H4 (cell line): ENCODE measurements around the gene VPS16. TPM values are rescaled to one million over a fixed set of nuclear protein-coding genes. Genes with fewer than 3 reads are reported as not detected.

Experiments used
- DNase-seq: peaks from one replicate; pipeline ENCODE4 v3.0.0-alpha.2; 2015; ENCODE audit warnings: low spot score
- total RNA-seq: library from RNA; depleted of rRNA; stranded (reverse); fragments of >200 nt; shearing (Covaris generic); gene quantifications from 2 replicates; pipeline ENCODE4 v1.2.3, GENCODE V29; 2014

The VPS16 gene
- total RNA-seq, 1 experiment from 2014 or later: 26.3 TPM

DNA sequence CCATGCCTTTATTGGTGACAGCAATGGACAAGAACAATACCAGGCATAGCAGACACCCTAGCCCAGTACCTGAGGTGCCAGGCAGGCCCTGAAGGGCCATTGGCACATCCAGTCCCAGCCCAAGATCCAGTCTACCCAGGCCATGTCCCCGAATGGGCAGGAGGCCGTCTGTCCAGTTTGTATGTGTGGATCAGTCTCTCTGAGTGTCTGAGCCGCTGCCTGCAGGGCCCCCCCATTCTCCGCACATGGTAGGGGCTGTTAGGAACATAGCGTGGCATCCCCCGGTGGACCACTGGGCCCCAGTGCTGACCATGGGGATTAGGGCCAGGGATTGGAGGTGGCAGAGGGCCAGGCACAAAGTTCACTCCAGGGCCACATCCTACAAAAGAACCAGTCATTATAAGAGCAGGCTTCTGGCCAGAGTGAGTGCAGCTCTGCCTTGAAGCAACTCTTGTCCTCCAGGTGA, 5.2 kb upstream of the VPS16 start:
- DNase-seq: no peak

GRCh38 chr20:2836035-2836434, 4.5 kb upstream of the VPS16 start:
- DNase-seq: no peak

DNA sequence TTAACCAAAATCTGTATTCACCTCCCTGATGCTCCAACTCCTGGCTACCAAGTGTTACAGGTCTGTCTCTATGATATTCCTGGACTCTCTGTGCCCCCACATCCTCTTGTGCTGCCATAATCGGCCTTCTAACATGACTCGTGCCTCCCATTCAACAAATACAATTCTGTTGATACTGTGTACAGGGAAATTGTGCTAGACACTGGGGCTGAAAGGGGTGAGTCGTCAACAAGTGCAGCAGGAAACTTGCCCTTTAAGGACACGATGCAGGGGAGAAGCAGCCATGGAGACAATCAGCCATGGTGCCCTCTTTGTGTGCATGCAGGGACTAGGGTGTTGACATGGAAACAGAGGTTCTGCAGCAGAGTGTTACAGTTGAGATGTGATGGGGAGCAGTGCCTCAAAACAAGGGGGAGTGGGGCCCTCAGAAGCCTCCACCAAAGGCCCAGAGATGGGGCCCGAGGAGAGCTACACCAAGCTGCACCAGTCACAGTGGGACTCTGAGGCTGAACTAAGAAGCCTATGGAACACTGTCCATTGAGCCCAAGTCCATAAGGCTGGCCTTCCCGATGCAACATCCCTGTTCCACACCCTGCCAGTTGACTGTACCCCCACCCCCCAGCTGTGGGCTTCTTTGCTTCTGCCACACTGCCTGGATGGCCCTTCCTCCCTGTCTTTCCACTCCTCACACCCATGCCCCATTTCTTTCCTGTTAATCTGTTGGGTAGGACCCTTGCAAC, 3.2 kb upstream of the VPS16 start:
- no peak for DNase-seq

DNA sequence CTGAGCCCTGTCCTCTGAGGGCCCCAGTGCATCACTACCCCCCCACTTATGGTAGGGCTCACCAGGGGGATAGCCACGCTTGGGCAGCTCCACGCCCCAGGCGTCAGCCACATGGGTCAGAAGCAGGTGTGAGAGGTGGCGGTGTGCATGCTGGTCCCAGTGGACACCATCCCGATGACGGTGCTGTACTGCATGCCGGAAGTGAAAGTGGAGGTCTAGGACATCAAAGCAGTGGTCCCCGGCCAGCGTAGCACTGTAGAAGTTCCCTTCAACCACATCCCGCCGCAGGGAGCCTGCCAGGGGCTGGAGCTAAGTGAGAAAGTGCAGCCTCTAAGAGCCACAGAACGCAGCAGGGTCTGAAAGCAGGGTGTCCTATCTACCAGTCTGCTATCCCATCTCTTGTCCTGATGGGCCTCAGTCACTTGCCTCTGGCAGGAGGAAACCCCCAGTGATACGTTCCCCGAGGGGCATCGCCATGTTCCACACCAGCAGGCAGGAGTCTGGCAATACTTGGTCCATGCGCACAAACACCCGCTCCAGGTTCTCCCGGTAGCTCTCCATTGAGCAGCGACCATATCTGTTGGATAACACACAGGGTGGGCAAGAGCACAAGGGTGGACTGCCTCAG, 2.3 kb upstream of the VPS16 start:
- DNase-seq: no peak

DNA sequence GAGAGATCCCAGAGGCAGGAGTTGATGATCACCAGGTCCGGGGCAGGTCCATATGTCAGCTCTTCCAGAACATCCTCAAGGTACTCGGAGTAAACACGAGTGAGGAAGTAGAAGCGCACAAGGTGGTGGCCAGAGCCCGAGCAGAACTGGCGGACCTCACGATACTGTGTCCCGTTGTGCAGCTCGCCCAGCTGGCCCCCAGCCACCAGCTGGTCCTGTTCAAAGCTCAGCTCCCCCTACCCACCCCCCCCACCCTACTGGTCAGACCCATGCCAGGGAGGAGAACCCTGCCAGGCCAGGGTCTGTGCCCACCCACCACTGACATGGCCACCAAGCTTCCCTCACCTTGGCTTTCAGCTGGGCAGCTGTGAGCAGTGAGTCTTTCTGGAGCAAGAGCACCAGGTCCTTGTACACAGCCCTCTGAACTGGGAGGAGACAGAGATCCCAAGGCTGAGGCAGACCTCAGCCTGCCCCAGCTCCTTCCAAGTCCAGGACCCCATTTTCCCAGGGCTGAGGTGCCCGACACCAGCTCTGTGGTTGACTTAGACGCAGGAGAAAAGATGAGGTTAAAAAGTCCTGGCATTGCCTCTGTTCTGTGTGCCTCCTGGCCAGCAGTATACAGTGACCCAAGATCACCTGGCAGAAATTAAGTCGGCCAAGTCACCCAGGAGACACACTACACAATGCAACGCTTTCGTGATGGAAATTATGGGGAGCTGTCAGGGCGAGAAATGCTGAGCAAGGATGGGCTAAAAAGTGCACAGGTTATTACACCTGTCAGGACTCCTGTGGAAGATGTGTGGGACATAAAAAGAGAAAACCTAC, 1.5 kb upstream of the VPS16 start:
- no peak for DNase-seq

DNA sequence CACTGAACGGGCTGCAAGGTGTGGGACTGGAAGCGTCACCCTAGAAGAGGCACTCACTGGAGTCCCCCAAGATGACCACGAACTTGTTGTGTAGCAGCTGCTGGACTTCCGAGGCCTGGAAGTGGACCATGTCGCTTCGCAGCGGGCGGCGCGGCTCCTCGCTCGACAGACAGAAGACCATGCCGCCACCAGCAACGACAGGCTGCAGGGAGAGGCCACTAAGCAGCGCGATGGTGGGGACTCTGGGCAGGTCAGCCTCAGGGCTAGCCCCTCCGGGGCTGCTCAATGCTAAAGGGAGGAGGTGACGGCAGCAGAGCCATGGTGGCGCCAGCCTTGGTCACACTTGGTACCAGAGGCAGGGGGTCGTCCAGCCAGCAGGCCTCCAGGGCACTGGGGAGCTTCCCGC, 810 bp upstream of the VPS16 start:
- DNase-seq: no peak

GRCh38 chr20:2840967-2841531, 504 bp downstream of the VPS16 start:
- DNase-seq: peak; percentile 31

GRCh38 chr20:2845607-2846006, 5.1 kb downstream of the VPS16 start:
- DNase-seq: no peak

- DNase-seq: no peak
These were observed 6.2 kb downstream of the VPS16 start for GRCh38 chr20:2846698-2847097.

GRCh38 chr20:2847802-2848201, 7.3 kb downstream of the VPS16 start:
- no peak for DNase-seq

DNA sequence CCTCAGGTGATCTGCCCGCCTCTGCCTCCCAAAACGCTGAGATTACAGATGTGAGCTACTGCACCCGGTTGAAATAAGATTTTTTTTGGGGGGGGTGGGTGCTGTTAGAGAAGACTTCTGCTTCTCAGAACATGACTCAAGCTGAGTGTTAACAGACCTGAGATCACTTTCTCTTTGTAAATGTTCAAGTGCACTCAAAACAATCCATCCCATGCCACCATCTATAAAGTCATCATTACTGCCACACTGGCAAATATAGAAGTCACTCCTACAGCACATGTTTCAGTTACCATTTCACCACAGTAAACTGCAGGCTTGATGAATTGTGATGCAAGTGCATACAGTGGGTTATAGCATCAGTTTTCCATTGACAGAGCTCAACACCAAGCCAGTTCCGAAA, 9.0 kb downstream of the VPS16 start:
- DNase-seq: no peak

- DNase-seq: no peak
These were observed 10.5 kb downstream of the VPS16 start for GRCh38 chr20:2851086-2851485.

- no peak for DNase-seq
These were observed 18.0 kb downstream of the VPS16 start for GRCh38 chr20:2858591-2858990.

DNA sequence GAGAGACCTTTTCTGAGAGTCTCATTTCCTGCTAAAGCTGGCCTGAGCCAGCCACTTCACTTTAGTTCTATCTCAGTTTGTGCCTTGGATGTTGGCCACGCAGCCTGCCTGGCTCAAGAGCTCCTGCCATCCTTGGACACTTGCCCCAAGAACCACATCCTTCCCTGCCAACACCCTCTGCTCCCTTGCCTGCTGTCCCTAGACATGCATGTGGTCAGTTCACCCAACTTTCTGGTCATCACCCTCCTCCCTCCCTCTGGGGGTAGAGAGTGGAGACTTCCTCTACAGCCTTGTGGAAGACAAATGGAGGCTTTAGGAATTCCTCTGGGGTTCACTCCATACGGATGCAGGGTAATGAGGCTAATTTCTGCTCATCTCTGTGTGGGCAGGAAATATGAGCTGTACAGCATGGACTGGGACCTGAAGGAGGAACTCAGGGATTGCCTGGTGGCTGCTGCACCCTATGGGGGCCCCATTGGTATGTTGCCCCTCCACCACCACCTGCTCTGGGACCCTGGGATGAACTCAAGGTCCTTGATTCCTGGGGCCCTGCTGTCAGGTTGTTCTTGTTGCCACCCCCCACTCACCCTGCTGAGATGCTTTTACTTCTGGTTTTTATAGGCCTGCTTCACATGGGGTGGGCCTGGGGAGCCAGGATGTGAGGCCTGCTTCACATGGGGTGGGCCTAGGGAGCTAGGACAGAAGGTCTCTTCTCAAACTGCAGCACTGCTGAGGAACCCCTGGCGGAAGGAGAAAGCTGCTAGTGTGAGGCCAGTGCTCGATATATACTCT, 19.0 kb downstream of the VPS16 start:
- no peak for DNase-seq

- DNase-seq: no peak
These were observed 24.1 kb downstream of the VPS16 start for GRCh38 chr20:2864626-2865025.

DNA sequence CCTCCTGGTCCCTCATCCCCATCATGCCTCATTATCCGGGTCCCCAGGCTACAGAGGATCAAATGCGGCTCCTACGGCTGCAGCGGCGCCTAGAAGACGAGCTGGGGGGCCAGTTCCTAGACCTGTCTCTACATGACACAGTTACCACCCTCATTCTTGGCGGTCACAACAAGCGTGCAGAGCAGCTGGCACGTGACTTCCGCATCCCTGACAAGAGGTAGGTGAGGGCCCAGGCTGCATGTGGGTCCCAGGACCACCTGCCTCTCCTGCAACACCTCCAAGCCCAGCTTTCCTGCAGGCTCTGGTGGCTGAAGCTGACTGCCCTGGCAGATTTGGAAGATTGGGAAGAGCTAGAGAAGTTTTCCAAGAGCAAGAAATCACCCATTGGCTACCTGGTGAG, 24.6 kb downstream of the VPS16 start:
- DNase-seq: no peak

GRCh38 chr20:2865630-2866029, 25.1 kb downstream of the VPS16 start:
- no peak for DNase-seq

DNA sequence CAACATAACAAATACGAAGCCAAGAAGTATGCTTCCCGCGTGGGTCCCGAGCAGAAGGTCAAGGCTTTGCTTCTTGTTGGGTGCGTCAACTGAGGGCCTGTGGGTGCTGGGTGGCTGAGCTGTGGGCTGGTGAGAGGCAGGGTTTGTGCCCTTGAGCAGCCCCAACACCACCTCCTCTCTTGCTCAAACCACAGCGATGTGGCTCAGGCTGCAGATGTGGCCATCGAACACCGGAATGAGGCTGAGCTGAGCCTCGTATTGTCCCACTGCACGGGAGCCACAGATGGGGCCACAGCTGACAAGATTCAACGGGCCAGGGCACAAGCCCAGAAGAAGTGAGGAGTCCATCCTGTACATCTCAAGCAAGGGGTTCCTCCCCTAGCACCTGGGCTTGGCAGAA, 25.7 kb downstream of the VPS16 start:
- DNase-seq: no peak

GRCh38 chr20:2867081-2867864, 26.7 kb downstream of the VPS16 start:
- DNase-seq: no peak

DNA sequence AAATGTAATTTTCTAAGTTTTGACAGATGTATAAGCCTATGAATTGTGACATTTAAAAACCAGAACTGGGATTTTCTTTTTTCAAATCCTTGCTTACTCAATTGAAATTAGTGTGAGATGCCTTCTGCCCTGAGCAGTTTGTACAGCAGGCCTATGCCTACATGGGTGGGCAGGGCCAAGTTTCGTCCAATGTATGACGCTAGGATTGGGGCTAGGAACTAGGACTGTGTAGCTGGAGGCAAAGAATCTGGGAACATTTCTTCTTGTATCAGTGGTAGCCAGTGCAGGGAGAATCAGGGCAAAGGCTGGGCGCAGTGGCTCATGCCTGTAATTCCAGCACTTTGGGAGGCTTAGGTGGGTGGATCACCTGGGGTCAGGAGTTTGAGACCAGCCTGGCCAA, 28.8 kb downstream of the VPS16 start:
- DNase-seq: no peak

- no peak for DNase-seq
These were observed 30.5 kb downstream of the VPS16 start for GRCh38 chr20:2871111-2871465.
